ENCODE measurements around the gene AMPH. TPM values are rescaled to one million over a fixed set of nuclear protein-coding genes. Genes with fewer than 3 reads are reported as not detected.
"Not testable (repeated sequence)": the region's sequence is repeated elsewhere in the genome, so short reads cannot be mapped to it uniquely, and the experiment has no call there.

The AMPH gene
- total RNA-seq, 6 experiments from 2014 or later = 4.5 to 6.2 (median 5.8) TPM

DNA sequence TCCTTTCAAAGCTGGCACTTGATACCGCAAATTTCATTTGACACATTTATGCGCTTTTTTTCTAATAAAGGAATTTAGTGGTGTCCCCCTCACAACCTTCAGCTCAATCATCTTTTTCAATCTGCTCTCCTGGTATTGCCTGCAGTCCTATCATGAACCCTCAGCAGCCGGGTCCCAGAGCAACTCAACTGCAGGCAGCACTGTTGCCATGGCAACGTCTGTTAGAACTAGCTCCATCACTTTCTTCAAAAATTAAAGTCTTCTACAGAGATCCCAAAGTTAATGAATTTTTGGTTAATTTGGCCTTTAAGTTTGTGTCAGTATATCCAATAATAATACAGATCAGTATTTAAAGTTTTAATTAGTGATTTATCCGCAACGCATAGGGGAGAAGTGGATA, 221.6 kb downstream of the AMPH start:
- Mint-ChIP-seq H3K36me3 (ENCODE audit: low read depth) (no peaks in the 10 kb centered on the region), H3K27me3 (ENCODE audit: insufficient read depth) (no peaks in the 10 kb centered on the region), H3K4me1 (ENCODE audit: low read depth) (no peaks in the 10 kb centered on the region), H3K27ac (no peak overlapping the region), H3K9me3 (no peaks in the 10 kb centered on the region; the same call in 1 of the 2 replicates), H3K4me3 (no peak overlapping the region)
- no peak for TF ChIP-seq CTCF (IDR thresholded peaks at IDR 0.05)
- DNase-seq = no peak

DNA sequence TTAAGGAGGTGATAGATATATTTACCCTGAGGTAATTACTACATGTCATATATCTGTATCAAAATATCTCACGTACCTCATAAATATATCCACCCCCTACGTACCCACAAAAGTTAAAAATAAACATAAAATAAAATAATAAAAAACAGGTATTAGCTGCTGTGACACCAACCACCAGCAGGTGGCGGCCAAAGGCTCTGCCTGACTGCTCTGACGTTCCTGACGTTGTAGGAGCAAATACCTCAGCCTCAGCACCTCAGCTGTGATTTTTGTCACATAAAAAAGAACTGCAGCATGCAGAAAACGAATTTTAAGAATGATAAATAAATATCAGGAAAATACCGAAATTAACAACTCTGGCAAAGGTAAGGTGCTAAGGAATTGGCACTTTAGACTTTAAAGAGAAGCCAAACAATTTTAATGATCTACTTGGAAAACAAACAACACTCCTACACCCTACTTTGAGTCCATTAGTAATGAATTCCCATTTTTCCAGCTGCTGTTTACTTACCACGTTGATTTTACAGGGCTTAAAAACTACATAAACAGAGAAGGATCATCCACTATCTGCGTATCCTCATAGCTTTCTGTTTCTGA, 232.3 kb downstream of the AMPH start:
- H3K4me1 Mint-ChIP-seq (ENCODE audit: low read depth) = no peaks in the 10 kb centered on the region; the same call in 1 of the 2 replicates
- no peaks in the 10 kb centered on the region for H3K36me3 Mint-ChIP-seq (ENCODE audit: low read depth)
- no peak overlapping the region for H3K4me3 Mint-ChIP-seq
- no peaks in the 10 kb centered on the region for H3K9me3 Mint-ChIP-seq
- H3K27ac Mint-ChIP-seq = no peak overlapping the region
- H3K27me3 Mint-ChIP-seq (ENCODE audit: insufficient read depth) = no peaks in the 10 kb centered on the region; the same call in 1 of the 2 replicates
- peak; percentile 95 for TF ChIP-seq CTCF (IDR thresholded peaks at IDR 0.05)
- DNase-seq = peak; percentile 10

GRCh38 chr7:38396852-38397251, 234.3 kb downstream of the AMPH start:
- no peak overlapping the region for H3K27ac Mint-ChIP-seq
- no peaks in the 10 kb centered on the region; the same call in 1 of the 2 replicates for H3K4me1 Mint-ChIP-seq (ENCODE audit: low read depth)
- H3K9me3 Mint-ChIP-seq = no peaks in the 10 kb centered on the region
- DNase-seq = no peak
- no peaks in the 10 kb centered on the region; the same call in none of the 2 replicates for H3K27me3 Mint-ChIP-seq (ENCODE audit: insufficient read depth)
- no peaks in the 10 kb centered on the region for H3K36me3 Mint-ChIP-seq (ENCODE audit: low read depth)
- no peak for TF ChIP-seq CTCF (IDR thresholded peaks at IDR 0.05)
- no peak overlapping the region for H3K4me3 Mint-ChIP-seq

GRCh38 chr7:38395921-38396552, 235.1 kb downstream of the AMPH start:
- H3K9me3 Mint-ChIP-seq; H3K27me3 Mint-ChIP-seq (ENCODE audit: insufficient read depth); DNase-seq; H3K36me3 Mint-ChIP-seq (ENCODE audit: low read depth); H3K4me3 Mint-ChIP-seq; H3K4me1 Mint-ChIP-seq (ENCODE audit: low read depth); H3K27ac Mint-ChIP-seq: not testable (repeated sequence)

GRCh38 chr7:38394660-38395059, 236.5 kb downstream of the AMPH start:
- Mint-ChIP-seq H3K27ac (no peak overlapping the region), H3K36me3 (ENCODE audit: low read depth) (no peaks in the 10 kb centered on the region), H3K27me3 (ENCODE audit: insufficient read depth) (no peaks in the 10 kb centered on the region; the same call in none of the 2 replicates), H3K9me3 (no peaks in the 10 kb centered on the region), H3K4me1 (ENCODE audit: low read depth) (no peaks in the 10 kb centered on the region; the same call in 1 of the 2 replicates), H3K4me3 (no peak overlapping the region)
- no peak for TF ChIP-seq CTCF (IDR thresholded peaks at IDR 0.05)
- no peak for DNase-seq

GRCh38 chr7:38393874-38394273, 237.3 kb downstream of the AMPH start:
- no peaks in the 10 kb centered on the region; the same call in 1 of the 2 replicates for H3K4me1 Mint-ChIP-seq (ENCODE audit: low read depth)
- TF ChIP-seq CTCF (IDR thresholded peaks at IDR 0.05) = no peak
- no peak for DNase-seq
- H3K27me3 Mint-ChIP-seq (ENCODE audit: insufficient read depth) = no peaks in the 10 kb centered on the region; the same call in none of the 2 replicates
- H3K9me3 Mint-ChIP-seq = no peaks in the 10 kb centered on the region
- no peaks in the 10 kb centered on the region for H3K36me3 Mint-ChIP-seq (ENCODE audit: low read depth)
- no peak overlapping the region for H3K4me3 Mint-ChIP-seq
- no peak overlapping the region for H3K27ac Mint-ChIP-seq

Data from HFFc6 (cell line).